HL-60/S4 treated with retinoic acid at 250 ng/mL for 4 days and 3 days (cell line): ENCODE data around the gene CCNL2.

Source experiments
- in situ Hi-C: fragments of 300-500 bp; cut with MboI; formaldehyde crosslinking; loops from 2 replicates; pipeline ENCODE4 v1.7.0; 2022; ENCODE audit warnings: low sequenced_read_pairs

CCNL2 gene

DNA sequence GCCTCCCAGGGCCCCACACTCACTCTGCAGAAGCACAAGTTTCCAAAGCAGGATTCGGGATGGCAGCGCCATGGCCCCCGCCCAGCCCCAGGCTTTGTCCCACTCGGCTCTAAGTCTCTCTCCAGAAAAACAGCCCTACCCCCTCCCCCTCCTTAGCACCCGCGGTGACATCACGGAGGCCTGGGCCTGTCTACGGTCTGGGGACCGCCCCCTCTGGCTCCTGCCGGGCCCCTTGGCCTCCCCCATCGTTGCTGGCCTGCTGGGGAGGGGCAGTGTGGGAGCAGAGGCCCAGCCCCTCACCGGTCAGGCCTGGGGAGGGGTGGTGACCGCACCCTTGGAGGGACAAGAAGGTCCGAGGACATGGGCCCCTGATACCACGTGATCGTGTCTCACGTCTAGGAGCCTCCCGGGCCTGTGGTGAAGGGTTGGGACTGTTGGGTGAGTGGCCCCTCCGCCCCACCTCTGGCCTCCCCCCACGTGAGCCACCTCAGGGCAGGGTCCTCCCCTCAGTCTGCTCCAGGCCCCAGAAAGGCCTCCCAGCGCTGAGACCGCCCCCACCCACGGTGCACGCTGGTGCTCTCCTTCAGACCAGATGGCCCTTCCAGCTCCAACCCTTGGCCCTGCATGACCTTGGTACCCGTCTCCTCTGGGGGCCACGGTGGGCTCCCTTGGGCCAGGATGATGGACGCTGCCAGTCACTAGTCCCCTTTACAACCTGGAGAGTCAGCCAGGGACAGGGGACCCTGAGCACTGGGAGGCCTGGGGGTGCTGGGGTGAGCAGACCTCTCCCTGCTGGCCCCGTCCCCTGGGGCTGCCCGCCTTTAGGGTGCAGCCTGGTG is 40.5 kb downstream of the CCNL2 start, which contains the start of gene MXRA8:
Gene MXRA8 (minus strand): TSS at position 123 of the 839 bp plus-strand sequence. CDS start 51 bp downstream, at position 72.
- in situ Hi-C loops = no loop called here

DNA sequence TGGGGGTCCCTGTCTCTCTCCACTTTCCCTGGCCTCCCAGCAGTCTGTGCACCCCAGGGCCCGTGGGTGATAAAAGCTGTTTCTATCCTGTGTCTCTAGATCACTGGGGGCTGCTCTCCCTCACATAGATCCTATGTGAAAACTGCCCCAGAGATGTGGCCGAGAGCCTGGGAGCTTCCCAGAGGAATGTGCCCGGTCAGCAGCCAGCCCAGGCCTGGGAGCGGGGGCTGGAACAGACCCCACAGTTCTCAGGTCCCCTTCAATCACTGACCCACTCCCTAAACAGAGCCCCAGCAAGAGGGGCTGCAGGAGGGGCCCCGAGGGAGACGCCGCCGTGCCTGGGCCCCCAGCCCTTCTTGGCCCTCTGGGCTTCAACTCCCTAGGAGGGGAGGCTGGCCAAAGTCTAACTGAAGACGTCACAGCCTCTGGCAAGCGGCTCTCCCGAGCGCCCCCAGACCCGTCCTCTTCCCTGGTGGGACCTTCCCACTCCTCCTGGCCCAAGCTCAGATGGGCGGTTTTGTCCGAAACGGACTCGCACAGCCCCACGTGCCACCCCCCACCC is 41.2 kb downstream of the CCNL2 start:
- in situ Hi-C loops = no loop called here

DNA sequence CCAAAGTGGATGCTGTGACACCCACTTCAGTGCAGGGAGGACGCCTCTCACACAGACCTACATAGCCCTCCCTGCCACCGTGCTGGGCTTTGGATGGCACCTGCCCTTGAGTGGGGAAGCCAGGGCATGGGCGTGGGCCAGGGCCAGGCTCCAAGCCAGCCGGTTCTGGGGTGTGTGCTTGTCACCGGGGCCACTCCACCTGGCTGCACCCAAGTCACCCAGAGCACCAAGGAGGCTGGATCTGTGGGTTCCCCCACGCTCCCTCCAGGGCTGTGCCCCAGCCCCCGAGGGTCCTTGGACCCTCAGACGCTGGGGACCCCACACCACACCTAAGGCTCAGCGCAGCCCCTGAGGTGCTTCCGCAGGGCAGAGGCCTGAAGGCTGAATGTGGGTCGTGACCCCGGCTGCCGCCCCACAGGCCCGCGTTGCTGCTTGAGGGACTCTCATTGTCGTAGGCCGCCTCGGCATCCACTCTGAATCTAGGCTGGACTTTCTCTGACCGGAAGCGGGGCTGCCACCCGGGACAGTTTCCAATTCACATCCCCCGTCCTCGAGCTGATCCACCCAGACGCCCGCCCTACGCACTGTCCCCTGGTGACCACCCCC is 42.2 kb downstream of the CCNL2 start:
- in situ Hi-C loops = no loop called here

DNA sequence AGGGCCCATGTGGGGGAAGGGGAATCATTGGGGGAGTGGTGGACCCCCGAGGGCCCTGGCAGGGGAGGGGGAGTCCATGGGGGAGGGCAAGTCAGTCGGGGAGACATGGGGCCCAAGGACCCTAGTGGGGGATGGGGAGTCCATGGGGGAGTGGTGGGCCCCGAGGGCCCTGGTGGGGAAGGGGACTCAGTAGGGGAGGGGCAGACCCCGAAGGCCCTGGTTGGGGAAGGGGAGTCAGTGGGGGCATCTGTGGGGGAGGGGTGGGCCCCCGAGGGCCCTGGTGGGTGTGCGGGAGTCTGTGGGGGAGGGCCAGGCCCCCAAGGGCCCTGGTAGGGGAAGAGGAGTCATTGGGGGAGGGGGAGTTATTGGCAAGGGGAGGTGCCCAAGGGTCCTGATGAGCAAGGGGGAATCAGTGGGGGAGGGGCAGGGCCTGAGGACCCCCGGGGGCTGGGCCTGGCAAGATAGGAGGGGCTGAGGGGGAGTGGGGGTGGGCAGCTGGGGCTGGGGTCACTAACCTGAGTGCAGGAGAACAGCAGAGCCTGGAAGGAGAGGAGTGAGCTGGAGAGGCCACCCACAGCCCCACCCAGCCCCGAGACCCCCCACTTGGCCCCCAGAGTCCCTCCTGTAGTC is 42.9 kb downstream of the CCNL2 start:
- in situ Hi-C loops = no loop called here

DNA sequence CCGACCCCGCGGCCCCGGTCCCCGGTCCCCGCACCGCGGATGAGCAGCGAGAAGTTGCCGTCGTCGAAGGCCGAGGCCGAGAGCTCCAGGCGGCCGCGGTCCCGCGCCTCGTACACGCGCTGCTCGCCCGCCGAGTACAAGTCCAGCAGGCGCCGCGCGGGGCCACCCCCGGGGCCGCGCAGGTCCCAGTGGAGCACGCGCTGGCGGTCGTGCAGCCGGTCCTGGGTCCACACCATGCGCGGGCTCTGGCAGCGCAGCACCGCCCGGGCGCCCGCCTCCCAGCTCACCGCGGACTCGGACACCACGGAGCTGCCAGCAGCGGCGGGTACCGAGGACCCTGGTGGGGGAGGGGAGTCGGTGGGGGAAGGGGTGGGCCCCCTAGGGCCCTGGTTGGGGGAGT is 43.7 kb downstream of the CCNL2 start:
- in situ Hi-C loops = no loop called here

DNA sequence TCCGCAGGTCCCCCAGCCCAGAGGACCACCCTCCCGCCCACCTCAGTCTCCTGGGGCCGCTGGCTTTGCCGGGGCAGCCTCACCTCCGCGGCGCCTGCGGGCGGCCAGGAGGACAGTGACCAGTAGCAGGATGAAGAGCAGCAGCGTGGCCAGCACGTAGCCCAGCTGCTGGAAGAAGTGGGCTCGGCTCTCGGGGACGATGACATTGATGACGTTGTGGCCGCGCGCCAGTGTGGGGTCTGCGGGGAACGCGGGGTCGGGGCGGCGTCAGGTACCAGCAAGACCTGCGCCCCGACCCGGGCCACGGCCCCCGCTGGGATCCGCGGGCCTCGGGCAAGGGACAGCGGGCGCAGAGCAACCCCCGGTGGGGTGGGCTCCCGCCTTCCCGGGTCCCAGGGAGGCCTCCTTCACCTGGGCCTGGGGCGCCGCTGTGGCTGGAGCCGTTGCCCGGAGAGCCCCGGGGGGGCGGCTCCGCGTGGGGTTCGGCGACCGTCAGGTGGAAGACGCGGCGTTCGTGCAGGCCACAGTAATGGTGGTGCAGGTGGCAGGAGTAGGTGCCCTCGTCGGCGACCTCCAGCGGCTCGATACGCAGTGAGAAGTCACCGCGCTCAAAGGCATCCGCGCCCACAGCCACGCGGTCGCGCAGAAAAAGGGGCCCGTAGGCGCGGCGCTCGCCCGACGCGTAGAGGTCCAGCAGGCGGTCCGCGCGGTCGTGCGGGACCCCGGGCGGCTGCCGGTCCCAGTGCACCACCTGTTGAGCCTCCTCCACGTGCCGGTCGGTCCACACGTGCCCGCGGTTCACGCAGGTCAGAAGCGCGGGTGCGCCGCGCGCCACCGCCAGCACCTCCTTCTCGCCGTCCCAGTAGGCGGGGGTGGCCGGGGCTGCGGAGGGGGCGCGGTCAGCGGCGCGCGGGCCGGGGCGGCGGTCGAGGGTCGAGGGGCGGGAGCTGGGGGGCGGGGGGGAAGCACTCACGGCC is 44.6 kb downstream of the CCNL2 start:
- in situ Hi-C loops = no loop called here

DNA sequence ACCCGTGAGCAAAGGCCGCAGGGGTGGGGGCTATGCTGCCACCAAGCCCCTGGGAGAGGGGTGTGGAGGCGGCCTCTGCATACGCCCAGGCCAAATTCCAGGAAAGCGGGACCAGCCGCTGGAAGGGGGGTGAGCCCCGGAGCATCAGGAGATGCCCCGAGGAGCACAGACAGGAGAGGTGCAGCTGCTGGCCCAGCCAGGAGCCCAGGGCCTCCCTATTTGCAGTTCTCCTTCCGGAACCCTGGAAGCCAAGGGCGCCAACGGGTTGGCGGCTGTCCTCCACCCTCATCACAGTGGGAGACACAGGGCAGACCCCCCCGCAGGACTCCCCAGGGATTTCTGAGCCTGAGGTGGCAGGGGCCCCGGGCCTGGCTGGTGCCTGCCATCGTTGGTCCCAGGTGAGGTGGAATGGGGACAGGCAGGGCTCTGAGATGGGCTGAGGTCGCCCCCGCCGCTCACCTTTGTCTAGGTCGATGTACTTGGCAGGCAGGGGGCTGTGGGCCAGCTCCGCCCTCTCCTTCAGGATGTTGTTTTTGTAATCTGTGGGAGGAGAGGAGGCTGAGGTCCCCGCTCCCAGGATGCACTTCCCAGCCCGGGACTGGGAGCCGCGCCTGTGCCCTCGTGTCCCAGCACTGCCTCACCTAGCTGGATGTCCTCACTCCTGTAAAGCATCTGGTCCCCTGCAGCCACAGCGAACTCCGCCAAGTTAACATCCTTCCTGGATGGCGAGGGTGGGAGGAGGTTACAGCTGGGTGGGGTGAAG is 45.6 kb downstream of the CCNL2 start:
- in situ Hi-C loops = no loop called here

DNA sequence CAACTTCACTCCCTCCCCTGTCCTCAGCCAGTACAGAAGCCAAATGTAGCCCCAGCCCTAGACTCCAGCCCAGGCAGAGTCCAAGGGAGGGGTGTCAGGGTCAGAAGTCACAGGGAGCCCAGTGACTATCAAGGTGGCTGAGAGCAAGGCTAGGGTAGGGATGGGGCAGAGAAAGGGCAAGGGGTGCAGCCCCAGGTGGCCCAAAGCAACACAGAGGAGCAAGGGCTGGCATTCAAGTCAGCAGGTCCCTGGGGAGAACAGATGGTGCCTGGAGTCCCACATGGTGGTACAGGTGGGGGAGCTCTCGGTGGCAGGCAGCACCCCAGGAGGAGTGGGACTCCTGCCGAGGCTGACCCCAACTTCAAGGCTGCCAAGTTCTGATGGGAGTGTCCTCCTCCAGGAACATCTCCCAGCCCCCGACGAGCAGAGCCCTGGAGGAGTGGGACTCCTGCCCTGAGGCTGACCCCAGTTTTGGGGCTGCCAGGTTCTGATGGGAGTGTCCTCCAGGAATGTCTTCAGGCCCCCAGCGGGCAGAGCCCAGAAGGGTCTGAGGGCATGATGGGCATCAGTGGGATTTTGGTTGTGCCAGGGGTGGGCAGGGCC is 46.2 kb downstream of the CCNL2 start:
- in situ Hi-C loops = no loop called here

DNA sequence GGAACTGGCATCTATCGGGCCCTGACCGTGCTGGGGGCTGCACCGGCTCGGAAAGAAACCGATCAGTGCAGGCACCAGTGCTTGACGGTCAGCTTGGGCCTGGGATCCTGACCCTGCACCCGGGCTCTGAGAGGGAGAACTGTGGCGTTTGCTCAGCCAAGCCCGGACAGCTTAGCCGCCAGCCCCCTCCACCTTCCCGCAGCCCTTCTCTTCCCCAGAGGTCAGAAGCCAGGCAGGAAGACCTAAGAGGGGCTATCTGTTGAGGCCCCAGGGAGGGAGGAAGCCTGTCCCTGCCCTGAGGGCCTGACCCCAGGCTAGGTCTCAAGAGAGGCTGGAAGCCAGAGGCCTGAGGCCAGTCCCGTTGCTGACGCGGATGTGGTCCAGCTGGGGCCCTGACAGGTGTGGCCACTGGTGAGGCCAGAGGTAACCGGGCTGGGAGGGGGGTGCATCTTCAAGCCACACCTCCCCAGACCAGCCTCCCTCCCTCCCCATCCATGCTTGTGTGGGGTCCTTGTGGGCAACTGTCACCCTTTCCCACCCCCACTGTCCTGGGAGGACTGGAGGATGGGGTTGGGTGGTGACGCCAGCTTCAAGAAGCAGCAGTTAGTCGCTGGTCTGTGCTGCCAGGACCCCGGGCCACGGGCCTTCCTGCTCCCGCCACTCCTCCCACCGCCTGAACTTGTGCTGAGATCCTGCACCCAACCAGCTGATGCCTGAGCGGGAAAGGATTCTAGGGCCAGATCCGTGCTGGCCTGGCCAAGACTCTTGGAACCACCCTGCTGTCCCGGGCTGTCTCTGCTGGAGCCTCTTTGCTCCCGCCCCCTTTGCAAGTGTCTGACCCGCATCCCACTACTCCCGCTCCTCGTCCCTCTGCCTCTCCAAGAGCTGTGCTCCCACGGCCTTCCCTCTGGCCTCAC is 47.4 kb downstream of the CCNL2 start:
- in situ Hi-C loops = no loop called here

DNA sequence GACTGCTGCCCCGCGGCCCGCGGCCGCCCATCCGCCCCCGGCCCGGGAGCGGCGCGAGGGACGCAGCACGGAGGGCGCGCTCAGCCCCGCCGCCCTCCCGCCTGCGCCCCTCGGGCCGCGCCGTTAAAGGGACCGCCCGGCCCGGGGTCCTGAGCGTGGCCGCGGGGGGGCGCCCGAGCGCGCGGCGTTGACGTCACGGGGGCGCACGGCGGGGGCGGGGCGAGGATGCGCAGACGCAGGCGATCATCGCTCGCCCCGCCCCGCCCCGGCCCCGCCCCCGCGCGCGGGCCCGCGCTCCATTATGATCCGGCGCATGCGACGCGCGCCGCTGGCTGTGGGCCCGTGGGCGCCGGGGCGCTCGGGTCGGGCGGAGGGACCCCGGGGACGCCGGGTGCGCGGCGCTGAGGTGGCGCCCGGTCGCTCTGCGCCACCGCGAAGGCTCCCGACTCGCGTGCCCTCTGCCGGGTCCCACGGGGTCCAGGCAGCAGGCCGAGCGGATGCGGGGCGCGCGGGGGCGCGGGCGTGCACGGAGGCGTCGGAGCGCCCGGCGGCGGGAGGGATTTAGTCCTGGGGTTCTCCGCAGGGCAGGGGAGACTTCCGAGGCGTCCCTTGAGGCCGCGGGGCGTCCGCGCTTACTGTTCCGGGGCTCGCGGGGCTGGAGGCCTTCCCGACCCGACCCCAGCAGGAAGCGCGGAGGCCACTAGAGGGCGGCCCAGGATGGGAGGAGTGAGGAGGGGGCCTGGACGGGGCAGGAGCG is 49.7 kb downstream of the CCNL2 start, which contains the start of gene DVL1:
Gene DVL1 (minus strand): TSS at position 163 of the 757 bp plus-strand sequence. CDS start 353 bp downstream, outside the sequence.
- in situ Hi-C loops = no loop called here

DNA sequence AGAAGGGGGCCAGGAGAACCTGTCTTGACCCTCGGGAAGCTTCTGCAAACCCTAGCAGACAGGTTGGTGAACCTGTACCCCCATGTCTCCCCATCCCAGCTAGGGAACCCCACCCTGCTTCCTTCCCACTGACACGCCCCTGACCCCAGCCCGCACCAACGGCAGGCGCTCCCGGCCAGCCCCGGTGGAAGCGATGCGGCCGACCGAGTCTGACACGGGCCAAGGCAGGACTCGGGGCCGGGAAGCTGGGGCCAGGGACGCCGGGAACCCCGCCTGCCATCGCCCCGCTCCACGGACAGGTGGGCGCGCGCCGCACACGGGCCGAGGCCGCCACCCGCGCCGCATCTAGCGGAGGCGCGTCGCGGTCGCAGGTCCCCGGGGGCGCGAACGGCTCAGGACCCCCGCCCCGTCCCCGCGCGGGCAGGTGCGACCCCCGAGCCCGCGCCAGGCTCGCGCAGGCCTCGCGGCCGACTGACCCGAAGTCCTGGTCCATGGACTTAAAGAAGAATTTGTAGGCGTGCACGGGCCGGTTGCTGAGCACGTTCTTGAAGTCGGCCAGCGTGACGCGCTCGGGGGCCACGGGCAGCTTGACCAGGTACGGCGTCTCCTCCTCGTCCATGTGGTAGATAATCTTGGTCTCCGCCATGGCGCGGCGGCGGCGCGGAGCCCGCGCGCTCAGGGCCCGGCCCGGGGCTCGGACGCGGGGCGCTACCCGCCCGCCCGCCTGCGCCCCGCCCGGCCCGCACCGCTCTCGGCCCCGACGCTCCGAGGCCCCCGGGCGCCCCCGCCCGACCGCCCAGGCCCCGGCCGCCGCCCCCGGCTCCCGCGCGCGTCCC is 50.5 kb downstream of the CCNL2 start:
- in situ Hi-C loops = no loop called here

DNA sequence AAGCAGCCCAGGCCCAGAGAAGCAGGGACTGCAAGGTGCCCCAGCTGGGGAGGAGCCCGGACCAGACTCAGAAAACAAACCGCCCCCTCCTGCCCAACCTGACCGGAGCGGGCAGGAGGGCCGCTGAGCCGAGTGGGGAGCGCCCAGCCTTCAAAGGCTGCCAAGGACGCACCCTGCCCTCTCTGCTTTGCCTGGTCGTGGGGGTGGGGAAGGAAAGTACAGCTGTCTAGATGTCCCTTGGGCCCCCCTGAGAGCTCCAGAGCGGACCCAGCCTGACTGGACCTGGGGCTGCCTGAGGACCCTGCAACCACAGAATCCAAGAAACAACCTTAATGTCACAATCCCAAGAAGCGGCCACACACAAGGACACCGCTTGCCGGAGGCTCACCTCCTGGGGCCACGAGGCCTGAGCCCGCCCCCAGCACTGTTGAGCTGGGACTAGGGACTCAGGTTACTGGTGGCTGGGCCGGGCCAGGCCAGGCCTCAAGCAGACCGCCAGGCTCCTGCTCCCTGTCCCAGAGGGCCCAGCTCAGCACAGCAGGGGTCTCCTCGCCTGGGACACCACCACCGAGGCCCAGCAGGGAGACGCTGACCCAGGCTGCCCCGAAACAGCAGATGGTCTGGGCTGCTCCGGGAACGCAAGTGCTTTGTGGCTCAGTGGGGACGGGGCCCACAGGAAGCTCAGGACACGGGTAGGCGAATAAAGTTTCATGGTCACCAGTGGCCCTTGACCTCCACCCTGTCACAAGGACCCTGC is 51.3 kb downstream of the CCNL2 start:
- in situ Hi-C loops = no loop called here

DNA sequence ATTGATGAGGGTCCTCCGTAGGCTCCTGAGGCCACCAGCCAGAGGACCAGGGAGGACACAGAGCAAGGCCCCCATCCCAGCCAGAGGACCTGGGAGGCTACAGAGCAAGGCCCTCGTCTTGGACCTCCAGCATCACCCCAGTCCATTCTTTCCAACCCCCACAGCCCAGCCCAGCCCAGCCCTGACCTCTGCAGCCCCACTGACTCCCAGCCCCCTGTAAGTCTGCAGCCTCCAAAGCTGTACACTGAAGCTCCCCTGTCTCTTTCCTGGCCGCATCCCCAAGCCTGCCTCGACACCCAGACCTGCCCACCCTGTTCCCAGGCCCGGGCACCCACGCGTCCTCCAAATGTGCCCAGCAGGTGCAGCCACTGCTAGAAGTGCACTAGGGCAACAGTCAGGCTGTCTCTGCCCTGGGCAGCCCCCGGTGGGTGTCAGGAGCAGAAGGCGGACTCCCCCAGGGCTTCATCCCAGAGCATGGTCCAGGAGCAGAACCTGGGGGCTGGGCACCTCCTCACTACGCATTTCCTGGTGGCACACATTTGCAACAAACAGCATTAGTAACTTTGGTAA is 52.0 kb downstream of the CCNL2 start:
- in situ Hi-C loops = no loop called here

DNA sequence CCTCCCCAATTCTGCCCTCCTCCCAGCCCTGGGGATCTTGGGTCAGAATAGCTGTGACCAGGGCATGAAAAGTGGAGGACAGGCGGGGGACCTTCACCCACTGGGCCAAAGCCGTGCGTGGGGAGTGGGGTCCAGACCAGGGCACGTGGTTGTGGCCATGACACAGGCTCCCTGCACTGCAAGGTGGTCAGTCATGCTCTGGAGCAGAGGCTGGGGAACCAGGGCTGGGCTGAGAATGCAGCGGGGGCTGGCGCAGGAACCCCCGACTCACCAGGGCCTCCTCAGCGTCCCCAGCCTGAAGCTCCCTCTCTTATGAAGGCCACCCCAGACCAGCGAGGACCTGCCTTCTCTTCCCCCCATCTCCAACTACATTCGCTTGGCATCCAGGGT is 52.6 kb downstream of the CCNL2 start:
- in situ Hi-C loops = no loop called here

DNA sequence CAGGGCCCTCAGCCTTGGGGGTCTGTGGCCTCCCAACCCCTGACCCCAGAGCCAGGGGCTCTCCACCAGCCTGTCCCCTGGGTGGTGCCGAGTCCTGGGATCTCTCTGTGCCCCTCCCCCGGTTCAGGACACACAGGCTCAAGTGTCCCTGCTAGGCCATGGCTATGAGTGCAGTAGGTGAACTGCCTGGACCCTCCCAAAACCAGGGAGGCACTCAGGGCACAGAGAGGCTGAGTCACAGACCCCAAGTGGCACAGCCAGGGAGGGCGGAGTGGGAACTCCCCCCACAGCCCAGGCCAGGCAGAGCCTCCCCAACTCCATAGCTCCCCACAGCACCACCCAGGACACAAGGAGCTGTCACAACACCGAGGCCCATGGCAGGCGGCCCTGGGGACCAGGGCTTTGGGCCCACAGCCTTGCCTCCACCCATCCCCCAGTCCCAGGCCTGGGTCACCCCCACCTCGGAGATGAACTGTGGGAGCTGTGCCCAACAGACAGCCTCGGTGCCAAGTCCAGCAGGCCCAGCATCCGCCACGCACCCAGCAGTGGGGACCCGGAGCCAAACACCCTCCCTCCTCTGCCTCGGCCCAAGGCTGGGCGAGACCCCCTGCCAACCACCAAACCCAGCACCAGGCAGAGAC is 53.2 kb downstream of the CCNL2 start:
- in situ Hi-C loops = no loop called here
